CD8-positive, alpha-beta memory T cell (primary cell): ENCODE measurements around the gene UBE3A. TPM values are rescaled to one million over a fixed set of nuclear protein-coding genes. Genes with fewer than 3 reads are reported as not detected.

Source experiments
- CTCF ChIA-PET: fragments of 350-600 bp; sonication (Branson Sonifier 250); formaldehyde crosslinking; loops from one replicate; lab custom pipeline; 2021; ENCODE audit warnings: antibody characterized with exemption; lab: Charles Lee
- POLR2A ChIA-PET: fragments of 350-600 bp; sonication (Branson Sonifier 250); formaldehyde crosslinking; loops from one replicate; lab custom pipeline; 2021; ENCODE audit warnings: antibody characterized with exemption; lab: Charles Lee
- DNase-seq, 5 donors: peaks; one replicate each; pipeline versions ENCODE4 v3.0.0 to v3.0.0-alpha.2; 2020 to 2022; ENCODE audit warnings: mixed read lengths in 1 of 5
- H3K27ac ChIP-seq: one replicate; pipeline ENCODE4 v1.7.0; 2013; ENCODE audit warnings: low read depth, mild to moderate bottlenecking, low read length, moderate library complexity
- H3K27me3 ChIP-seq: 2 replicates; pipeline ENCODE4 v1.7.0; 2013; ENCODE audit warnings: low read length, mild to moderate bottlenecking; ENCODE audit not compliant: insufficient read depth, poor library complexity, severe bottlenecking
- H3K36me3 ChIP-seq: 2 replicates; pipeline ENCODE4 v1.7.0; 2013; ENCODE audit warnings: mild to moderate bottlenecking, low read length, moderate library complexity; ENCODE audit not compliant: insufficient read depth
- H3K4me1 ChIP-seq: 2 replicates; pipeline ENCODE4 v1.7.0; 2013; ENCODE audit warnings: mild to moderate bottlenecking, low read length, moderate library complexity; ENCODE audit not compliant: insufficient read depth
- H3K4me3 ChIP-seq: 2 replicates; pipeline ENCODE4 v1.7.0; 2013; ENCODE audit warnings: mild to moderate bottlenecking, low read length
- H3K9me3 ChIP-seq: 2 replicates; pipeline ENCODE4 v1.7.0; 2013; ENCODE audit warnings: mild to moderate bottlenecking, low read length
- H3K27ac Mint-ChIP-seq, 8 donors: one replicate each; pipeline ENCODE4 v1.8.0; 2020 to 2021; ENCODE audit warnings: mixed read lengths in 8 of 8, mild to moderate bottlenecking in 6 of 8, inconsistent platforms in 3 of 8, moderate library complexity in 3 of 8
- H3K27me3 Mint-ChIP-seq, 2 donors: one replicate each; pipeline ENCODE4 v1.8.0; 2020 to 2021; ENCODE audit warnings: mixed read lengths in 2 of 2, mild to moderate bottlenecking in 1 of 2, moderate library complexity in 1 of 2
- H3K36me3 Mint-ChIP-seq, 3 donors: one replicate each; pipeline ENCODE4 v1.8.0; 2020 to 2021; ENCODE audit warnings: mixed read lengths in 3 of 3, inconsistent platforms in 1 of 3, mild to moderate bottlenecking in 1 of 3
- H3K4me1 Mint-ChIP-seq, 3 donors: one replicate each; pipeline ENCODE4 v1.8.0; 2020 to 2021; ENCODE audit warnings: mixed read lengths in 3 of 3, inconsistent platforms in 1 of 3, mild to moderate bottlenecking in 1 of 3
- H3K4me3 Mint-ChIP-seq, 7 donors: one replicate each; pipeline ENCODE4 v1.8.0; 2020 to 2021; ENCODE audit warnings: mixed read lengths in 7 of 7, mild to moderate bottlenecking in 6 of 7, moderate library complexity in 4 of 7, inconsistent platforms in 2 of 7
- H3K9me3 Mint-ChIP-seq, 5 donors: one replicate each; pipeline ENCODE4 v1.8.0; 2020 to 2022; ENCODE audit warnings: mixed read lengths in 5 of 5, mild to moderate bottlenecking in 3 of 5, moderate library complexity in 2 of 5, inconsistent platforms in 1 of 5
- polyA plus RNA-seq: library from polyadenylated mRNA; unstranded; fragments of 300-500 nt; fragmentation: Illumina TruSeq; gene quantifications from one replicate; pipeline ENCODE4 v1.2.3, GENCODE V29; 2021
- total RNA-seq, 2 experiments: library from RNA; stranded (reverse); gene quantifications; one replicate each; pipeline ENCODE4 v1.2.3, GENCODE V29; 2021

The UBE3A gene
- total RNA-seq (100 to 1,000 TPM; 119 to 142 TPM), polyA plus RNA-seq (141 TPM)

GRCh38 chr15:25438601-25439368 is at the start of gene UBE3A:
Gene UBE3A (minus strand): TSS chr15:25439024. CDS start chr15:25409107, 29,917 bp downstream.
- Mint-ChIP-seq H3K27me3 (peaks cover 0 to under 1% of the 10 kb centered on the region in 2 donors), H3K36me3 (peaks cover 0 to 8% (median 0%) of the 10 kb centered on the region in 3 donors), H3K4me1 (peaks cover 38 to 48% (median 48%) of the 10 kb centered on the region in 3 donors), H3K27ac (peak within 1 kb of the TSS; percentile 88 to 97 (median 94)), H3K9me3 (no peaks in the 10 kb centered on the region), H3K4me3 (peak within 1 kb of the TSS; percentile 88 to 99 (median 95))
- Histone ChIP-seq H3K36me3 (no peaks in the 10 kb centered on the region), H3K9me3 (no peaks in the 10 kb centered on the region), H3K27me3 (no peaks in the 10 kb centered on the region), H3K4me3 (peak within 1 kb of the TSS; percentile 76), H3K4me1 (peaks cover 47% of the 10 kb centered on the region), H3K27ac (peak within 1 kb of the TSS; percentile 85)
- DNase-seq: peak; percentile 83 to 89 (median 88)
- CTCF ChIA-PET: no interaction called here
- POLR2A ChIA-PET: interaction anchor here (0.5 to 1.3 kb wide), 2 partner anchors 422 to 434 kb away, joined by 3 to 5 read pairs; no protein-coding TSS in a partner anchor

GRCh38 chr15:25487226-25487884 is 48.5 kb upstream of the UBE3A start:
- ChIA-PET POLR2A (no interaction called here), CTCF (no interaction called here)
- Histone ChIP-seq H3K4me1 (no peaks in the 10 kb centered on the region), H3K36me3 (no peaks in the 10 kb centered on the region), H3K4me3 (no peak overlapping the region), H3K27ac (no peak overlapping the region), H3K27me3 (no peaks in the 10 kb centered on the region), H3K9me3 (no peaks in the 10 kb centered on the region)
- Mint-ChIP-seq H3K4me3 (no peak overlapping the region), H3K9me3 (peaks cover 18 to 28% (median 23%) of the 10 kb centered on the region in 5 donors), H3K4me1 (no peaks in the 10 kb centered on the region), H3K27me3 (peaks cover 4 to 8% of the 10 kb centered on the region in 2 donors), H3K27ac (no peak overlapping the region), H3K36me3 (peaks cover 0 to 13% (median 5%) of the 10 kb centered on the region in 3 donors)
- no peak for DNase-seq

GRCh38 chr15:25486051-25486450 is 47.2 kb upstream of the UBE3A start:
- peaks cover 0 to 10% (median 5%) of the 10 kb centered on the region in 3 donors for H3K36me3 Mint-ChIP-seq
- no peak overlapping the region for H3K4me3 ChIP-seq
- H3K27ac Mint-ChIP-seq: no peak overlapping the region
- no peaks in the 10 kb centered on the region for H3K4me1 Mint-ChIP-seq
- H3K27me3 ChIP-seq: no peaks in the 10 kb centered on the region
- ChIA-PET CTCF (no interaction called here), POLR2A (no interaction called here)
- no peak overlapping the region for H3K27ac ChIP-seq
- H3K27me3 Mint-ChIP-seq: peaks cover 4 to 10% of the 10 kb centered on the region in 2 donors
- DNase-seq: no peak
- no peaks in the 10 kb centered on the region for H3K4me1 ChIP-seq
- H3K4me3 Mint-ChIP-seq: no peak overlapping the region
- no peaks in the 10 kb centered on the region for H3K36me3 ChIP-seq
- peaks cover 10 to 19% (median 17%) of the 10 kb centered on the region in 5 donors for H3K9me3 Mint-ChIP-seq
- H3K9me3 ChIP-seq: no peaks in the 10 kb centered on the region

GRCh38 chr15:25481208-25481859 is 42.5 kb upstream of the UBE3A start:
- no peak for DNase-seq
- H3K27me3 Mint-ChIP-seq: peaks cover 8 to 11% of the 10 kb centered on the region in 2 donors
- no peak overlapping the region for H3K27ac Mint-ChIP-seq

DNA sequence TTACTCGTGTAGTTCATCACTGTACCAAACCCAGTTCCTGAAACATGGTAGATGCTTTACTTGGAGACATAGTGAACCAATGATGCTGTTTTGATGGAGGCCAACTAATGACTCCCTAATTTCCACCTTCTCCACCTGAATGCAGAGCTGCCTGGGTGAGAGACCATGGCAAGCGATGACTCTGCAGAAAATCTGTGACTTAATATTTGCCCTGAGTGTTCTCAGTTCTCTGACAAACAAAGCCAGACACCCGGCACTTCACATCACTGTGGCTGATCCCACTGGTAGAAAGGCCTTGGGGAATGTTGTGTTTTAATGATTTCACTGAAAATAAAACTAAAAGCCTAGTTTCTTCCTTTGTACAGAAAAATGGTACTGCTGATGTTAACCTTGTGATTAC is 39.5 kb upstream of the UBE3A start:
- no peaks in the 10 kb centered on the region for H3K27me3 ChIP-seq
- H3K36me3 ChIP-seq: no peaks in the 10 kb centered on the region
- H3K27ac ChIP-seq: no peak overlapping the region
- peaks cover 4 to 7% of the 10 kb centered on the region in 2 donors for H3K27me3 Mint-ChIP-seq
- CTCF ChIA-PET: no interaction called here
- H3K9me3 ChIP-seq: no peaks in the 10 kb centered on the region
- H3K9me3 Mint-ChIP-seq: peaks cover 0 to 3% (median 0%) of the 10 kb centered on the region in 5 donors
- H3K4me1 ChIP-seq: no peaks in the 10 kb centered on the region
- DNase-seq: no peak
- no peaks in the 10 kb centered on the region for H3K4me1 Mint-ChIP-seq
- no peak overlapping the region for H3K4me3 Mint-ChIP-seq
- POLR2A ChIA-PET: no interaction called here
- no peak overlapping the region for H3K27ac Mint-ChIP-seq
- H3K36me3 Mint-ChIP-seq: peaks cover 0 to 12% (median 0%) of the 10 kb centered on the region in 3 donors
- H3K4me3 ChIP-seq: no peak overlapping the region

More at GRCh38 chr15:25481208-25481859, 42.5 kb upstream of the UBE3A start:
- Mint-ChIP-seq H3K4me3 (no peak overlapping the region), H3K4me1 (no peaks in the 10 kb centered on the region), H3K9me3 (peaks cover 0 to 7% (median 5%) of the 10 kb centered on the region in 5 donors), H3K36me3 (peaks cover 0 to 12% (median 0%) of the 10 kb centered on the region in 3 donors)
- ChIA-PET CTCF (no interaction called here), POLR2A (no interaction called here)
- Histone ChIP-seq H3K27ac (no peak overlapping the region), H3K27me3 (no peaks in the 10 kb centered on the region), H3K4me3 (no peak overlapping the region), H3K36me3 (no peaks in the 10 kb centered on the region), H3K4me1 (no peaks in the 10 kb centered on the region), H3K9me3 (no peaks in the 10 kb centered on the region)

DNA sequence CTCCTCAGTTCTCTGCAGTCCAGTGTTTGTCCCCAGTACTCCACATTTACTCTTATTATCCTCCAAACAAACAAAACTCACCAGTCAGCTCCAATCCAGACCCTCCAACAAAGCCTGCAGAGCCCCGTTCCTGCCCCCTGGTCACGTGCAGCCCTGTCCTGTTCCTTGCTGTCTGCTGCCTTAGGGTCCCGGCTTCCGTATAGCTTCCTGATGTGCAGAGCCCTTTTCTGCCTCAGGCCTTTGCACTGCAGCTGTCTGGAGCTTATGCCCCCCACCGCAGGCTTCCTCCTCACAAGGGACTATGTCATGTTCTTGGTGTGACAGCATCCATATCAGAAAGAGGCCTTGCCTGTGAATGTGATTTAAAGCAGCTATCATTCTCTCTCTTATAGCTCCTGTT is 39.0 kb upstream of the UBE3A start:
- Histone ChIP-seq H3K4me3 (no peak overlapping the region), H3K4me1 (no peaks in the 10 kb centered on the region), H3K27me3 (no peaks in the 10 kb centered on the region), H3K36me3 (no peaks in the 10 kb centered on the region), H3K27ac (no peak overlapping the region), H3K9me3 (no peaks in the 10 kb centered on the region)
- Mint-ChIP-seq H3K9me3 (peaks cover 0 to 2% (median 0%) of the 10 kb centered on the region in 5 donors), H3K36me3 (peaks cover 0 to 12% (median 0%) of the 10 kb centered on the region in 3 donors), H3K4me3 (no peak overlapping the region), H3K27me3 (peaks cover 6 to 7% of the 10 kb centered on the region in 2 donors), H3K4me1 (no peaks in the 10 kb centered on the region), H3K27ac (no peak overlapping the region)
- ChIA-PET CTCF (no interaction called here), POLR2A (no interaction called here)
- DNase-seq: no peak

DNA sequence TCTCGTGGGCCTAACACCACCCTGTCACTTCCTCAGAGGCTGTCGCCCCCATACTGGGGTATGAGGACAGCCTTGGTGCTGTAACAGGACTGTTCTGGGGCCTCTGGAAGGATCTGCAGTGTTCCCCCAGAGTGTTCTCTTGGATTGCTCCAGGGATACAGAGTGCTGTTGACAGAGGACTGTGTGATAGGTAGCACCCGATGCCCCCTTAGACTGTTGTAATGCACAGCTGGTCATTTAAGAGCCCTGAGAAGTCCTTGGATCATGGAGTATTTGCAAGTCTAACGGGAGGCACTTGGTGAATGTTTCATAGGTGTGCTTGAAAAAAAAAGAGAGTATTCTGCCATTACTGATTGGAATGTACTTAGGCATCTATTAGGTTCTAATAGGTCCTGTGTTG is 35.4 kb upstream of the UBE3A start:
- CTCF ChIA-PET: no interaction called here
- peaks cover 0 to 6% (median 0%) of the 10 kb centered on the region in 3 donors for H3K36me3 Mint-ChIP-seq

More for the DNA sequence above, 35.4 kb upstream of the UBE3A start:
- H3K27me3 ChIP-seq: no peaks in the 10 kb centered on the region
- Mint-ChIP-seq H3K27ac (no peak overlapping the region), H3K4me1 (no peaks in the 10 kb centered on the region), H3K4me3 (no peak overlapping the region), H3K9me3 (peaks cover 0 to 4% (median 3%) of the 10 kb centered on the region in 5 donors), H3K27me3 (peaks cover 0 to 3% of the 10 kb centered on the region in 2 donors)
- no peak for DNase-seq
- H3K27ac ChIP-seq: no peak overlapping the region
- H3K9me3 ChIP-seq: no peaks in the 10 kb centered on the region
- no peak overlapping the region for H3K4me3 ChIP-seq
- H3K4me1 ChIP-seq: no peaks in the 10 kb centered on the region
- POLR2A ChIA-PET: no interaction called here
- H3K36me3 ChIP-seq: no peaks in the 10 kb centered on the region
